ENCODE measurements around the gene NINJ1. TPM values are rescaled to one million over a fixed set of nuclear protein-coding genes. Genes with fewer than 3 reads are reported as not detected.

NINJ1 gene
- total RNA-seq, 4 donors from 2014 or later: 20.6 to 87.4 (median 44.2) TPM

DNA sequence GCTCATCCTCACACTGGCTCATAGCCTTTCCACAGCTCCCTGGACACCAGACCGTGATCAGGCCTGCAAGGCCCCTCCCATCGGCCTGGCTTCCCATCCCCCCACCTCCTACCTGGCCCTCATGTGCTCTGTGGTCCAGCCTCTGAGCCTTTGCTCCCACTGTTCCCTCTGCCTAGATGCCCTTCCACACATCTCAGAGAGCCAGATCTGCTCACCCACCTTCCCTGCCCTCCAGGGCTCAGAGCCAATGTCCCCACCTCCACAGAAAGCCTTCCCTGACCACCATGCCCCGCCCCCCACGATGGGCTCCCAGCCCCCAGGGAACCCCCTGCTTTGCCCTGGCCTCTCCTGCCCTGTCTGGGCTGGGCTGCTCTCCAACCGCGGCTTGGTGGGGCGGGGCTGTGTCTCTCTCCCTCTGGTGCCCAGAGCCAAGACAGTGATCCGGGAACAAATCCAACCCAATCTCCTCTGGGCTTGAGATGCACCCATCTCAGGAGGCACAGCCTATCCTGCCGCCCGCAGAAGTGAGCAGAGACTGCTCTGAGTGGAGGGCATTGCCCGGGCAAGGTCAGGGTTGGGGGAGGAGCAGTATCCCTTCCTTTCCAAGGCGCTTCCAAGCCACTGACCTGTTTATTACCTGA lies 1.6 kb downstream of the NINJ1 start:
- Histone ChIP-seq H3K36me3 (no peaks in the 10 kb centered on the region), H3K4me1 (peaks cover 3 to 20% of the 10 kb centered on the region in 2 donors), H3K4me3 (peak overlapping the region; percentile 66 to 75), H3K27ac (peak overlapping the region; percentile 94 to 98), H3K9me3 (no peaks in the 10 kb centered on the region), H3K27me3 (no peaks in the 10 kb centered on the region)
- peak; percentile 47 to 81 for DNase-seq
- TF ChIP-seq CTCF (IDR thresholded peaks at IDR 0.05) (no peak), POLR2A (IDR thresholded peaks at IDR 0.05) (peak in 1 of 2 donors; percentile 30)
- intact Hi-C loops (cut with DNase I; ENCODE audit: low total_unique reads): no loop called here

DNA sequence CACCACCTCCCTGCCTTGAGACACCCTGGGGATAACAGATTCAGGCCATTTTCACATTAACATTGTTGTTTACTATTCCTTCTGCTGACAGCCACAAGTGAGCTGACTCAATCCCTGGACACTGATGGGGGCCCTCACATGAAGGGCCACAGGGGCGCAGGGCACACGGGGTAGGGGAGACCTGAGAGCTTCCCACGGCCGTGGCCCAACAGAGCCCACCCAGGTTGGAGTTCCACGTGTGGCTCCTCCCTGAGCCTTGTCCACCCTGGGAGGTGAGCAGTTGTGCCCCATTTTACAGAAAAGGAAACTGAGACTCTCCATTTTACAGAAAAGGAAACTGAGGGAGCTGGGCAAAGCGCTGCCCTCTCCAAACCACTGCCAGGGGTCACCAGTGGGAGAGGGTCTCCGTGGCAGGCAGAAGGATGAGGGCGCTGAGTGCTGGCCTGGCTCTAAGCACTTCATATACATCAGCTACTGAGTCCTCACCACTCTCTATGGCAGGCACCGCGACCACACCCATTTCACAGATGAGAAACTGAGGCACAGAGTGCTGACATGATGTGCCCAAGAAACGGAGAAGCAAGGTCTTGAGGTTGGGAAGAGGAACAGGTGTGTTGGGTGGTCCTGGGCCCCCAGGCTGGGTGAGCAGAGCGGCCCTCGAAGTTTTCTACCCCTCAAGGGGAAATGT lies 2.3 kb downstream of the NINJ1 start:
- intact Hi-C loops (cut with DNase I; ENCODE audit: low total_unique reads): no loop called here
- Histone ChIP-seq H3K4me1 (peaks cover 3 to 26% of the 10 kb centered on the region in 2 donors), H3K36me3 (no peaks in the 10 kb centered on the region), H3K27me3 (no peaks in the 10 kb centered on the region), H3K4me3 (peak overlapping the region in 1 of 2 donors; percentile 66), H3K27ac (peak overlapping the region; percentile 94 to 98), H3K9me3 (no peaks in the 10 kb centered on the region)
- TF ChIP-seq CTCF (IDR thresholded peaks at IDR 0.05) (no peak), POLR2A (IDR thresholded peaks at IDR 0.05) (no peak)
- peak in 1 of 2 donors; percentile 15 for DNase-seq

DNA sequence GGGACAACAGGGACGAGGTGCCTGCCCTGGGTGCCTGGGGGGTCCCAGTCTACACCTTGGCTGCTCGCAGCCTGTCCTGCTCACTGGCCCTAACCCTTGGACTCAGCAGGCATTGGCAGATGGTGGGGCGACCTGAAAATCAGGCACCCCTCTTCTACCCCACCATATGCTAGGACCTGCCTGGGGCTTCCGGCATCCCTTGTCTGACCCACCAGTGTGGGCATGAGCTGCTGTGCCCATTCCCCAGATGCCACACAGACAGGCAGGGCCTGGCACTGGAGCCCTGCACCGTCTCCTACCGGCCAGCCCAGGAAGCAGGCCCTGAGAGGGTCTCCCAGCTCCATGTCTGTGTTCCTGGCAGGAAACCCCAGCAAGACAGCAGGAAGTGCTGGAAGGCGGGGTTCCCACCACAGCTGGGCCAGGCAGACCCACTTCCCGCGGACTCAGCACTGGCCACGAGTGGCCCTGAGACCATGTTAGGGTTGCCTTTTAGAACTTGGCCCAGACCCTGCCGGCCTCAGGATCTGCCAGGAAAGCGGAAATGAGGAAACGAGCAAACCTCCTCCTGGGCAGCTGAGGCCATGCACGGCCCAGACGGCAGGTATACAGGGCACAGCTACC lies 3.1 kb downstream of the NINJ1 start:
- Histone ChIP-seq H3K27me3 (no peaks in the 10 kb centered on the region), H3K4me1 (peaks cover 3 to 30% of the 10 kb centered on the region in 2 donors), H3K4me3 (no peak overlapping the region), H3K27ac (peak overlapping the region; percentile 94 to 98), H3K36me3 (no peaks in the 10 kb centered on the region), H3K9me3 (no peaks in the 10 kb centered on the region)
- TF ChIP-seq POLR2A (IDR thresholded peaks at IDR 0.05) (no peak), CTCF (IDR thresholded peaks at IDR 0.05) (peak in 1 of 4 experiments; percentile 8)
- intact Hi-C loops (cut with DNase I; ENCODE audit: low total_unique reads): no loop called here
- peak in 1 of 2 donors; percentile 36 for DNase-seq

DNA sequence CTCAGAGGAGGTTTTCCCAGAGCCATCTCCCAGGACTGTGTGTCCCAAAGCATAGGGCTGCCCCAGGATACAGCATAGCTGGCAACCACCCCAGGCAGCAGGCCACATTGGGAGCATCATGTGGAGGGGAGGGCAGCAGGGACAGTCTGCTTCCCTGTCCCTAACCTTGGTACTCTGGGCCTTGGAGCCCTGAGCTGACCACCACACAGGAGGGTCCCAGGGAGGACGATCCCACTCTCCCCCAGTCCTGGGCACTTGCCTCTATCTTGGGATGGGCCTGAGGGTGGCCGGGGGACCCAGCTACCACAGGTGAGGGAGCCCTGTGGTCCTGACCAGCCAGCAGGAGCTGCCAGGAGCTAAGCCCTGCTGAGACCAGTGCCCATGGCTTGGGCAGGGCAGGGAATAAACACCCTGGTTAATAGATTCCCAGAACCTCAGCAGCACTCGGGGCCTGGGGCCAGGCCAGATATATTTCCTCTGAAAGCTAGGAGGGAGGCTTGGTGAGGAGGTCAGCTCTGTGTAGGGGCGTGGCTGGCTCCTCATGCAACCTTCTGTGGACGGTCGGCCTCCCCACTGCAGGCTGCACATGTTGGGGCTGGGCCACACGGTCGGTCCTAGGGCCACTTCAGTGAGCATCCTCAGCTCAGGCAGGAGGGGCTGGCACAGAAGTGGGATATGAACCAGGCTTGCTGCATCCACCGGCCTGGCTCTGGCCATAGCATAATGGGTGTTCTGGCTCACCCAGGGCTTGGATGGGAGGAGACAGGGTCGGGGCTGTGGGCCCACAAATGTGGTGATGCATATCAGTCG lies 4.2 kb downstream of the NINJ1 start:
- Histone ChIP-seq H3K27ac (peak overlapping the region; percentile 35 to 98), H3K36me3 (no peaks in the 10 kb centered on the region), H3K4me3 (no peak overlapping the region), H3K9me3 (no peaks in the 10 kb centered on the region), H3K27me3 (no peaks in the 10 kb centered on the region), H3K4me1 (peaks cover 3 to 24% of the 10 kb centered on the region in 2 donors)
- TF ChIP-seq CTCF (IDR thresholded peaks at IDR 0.05) (no peak), POLR2A (IDR thresholded peaks at IDR 0.05) (no peak)
- DNase-seq: peak in 1 of 2 donors; percentile 40
- intact Hi-C loops (cut with DNase I; ENCODE audit: low total_unique reads): no loop called here
